ENCODE results near the gene NCAM2. TPM values are rescaled to one million over a fixed set of nuclear protein-coding genes. Genes with fewer than 3 reads are reported as not detected.

NCAM2 gene
- not detected for total RNA-seq

GRCh38 chr21:20997636-20998455, at the start of gene NCAM2:
Gene NCAM2, plus strand, starts transcription at chr21:20998409.
- Mint-ChIP-seq H3K4me3 (peak within 1 kb of the TSS; percentile 63), H3K4me1 (peaks cover 13% of the 10 kb centered on the region), H3K27me3 (peaks cover 49% of the 10 kb centered on the region), H3K9me3 (no peaks in the 10 kb centered on the region), H3K36me3 (no peaks in the 10 kb centered on the region), H3K27ac (no peak within 1 kb of the TSS)
- DNase-seq = peak; percentile 69

DNA sequence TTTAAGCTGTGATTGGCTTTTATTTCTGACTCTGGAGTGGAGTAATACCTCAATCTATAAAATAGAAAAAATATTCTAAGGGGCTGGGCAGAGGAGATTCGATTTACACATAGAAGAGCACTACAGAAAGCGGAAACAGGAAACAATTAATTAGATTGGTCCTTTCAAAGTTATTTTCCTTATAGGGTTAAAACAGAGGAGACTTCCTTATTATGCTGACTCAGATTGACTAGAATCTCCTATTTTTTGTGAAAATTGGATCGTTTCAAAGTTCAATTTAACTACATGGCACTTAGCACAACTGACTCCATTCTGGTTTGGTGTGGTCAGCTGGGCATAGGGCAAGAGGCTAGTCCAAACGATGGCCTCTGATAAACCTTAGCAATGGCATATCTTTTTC, 48.3 kb upstream of the NCAM2 start:
- Mint-ChIP-seq H3K4me3 (no peak overlapping the region), H3K36me3 (no peaks in the 10 kb centered on the region), H3K9me3 (no peaks in the 10 kb centered on the region), H3K27me3 (no peaks in the 10 kb centered on the region), H3K4me1 (no peaks in the 10 kb centered on the region), H3K27ac (no peak overlapping the region)
- no peak for DNase-seq

DNA sequence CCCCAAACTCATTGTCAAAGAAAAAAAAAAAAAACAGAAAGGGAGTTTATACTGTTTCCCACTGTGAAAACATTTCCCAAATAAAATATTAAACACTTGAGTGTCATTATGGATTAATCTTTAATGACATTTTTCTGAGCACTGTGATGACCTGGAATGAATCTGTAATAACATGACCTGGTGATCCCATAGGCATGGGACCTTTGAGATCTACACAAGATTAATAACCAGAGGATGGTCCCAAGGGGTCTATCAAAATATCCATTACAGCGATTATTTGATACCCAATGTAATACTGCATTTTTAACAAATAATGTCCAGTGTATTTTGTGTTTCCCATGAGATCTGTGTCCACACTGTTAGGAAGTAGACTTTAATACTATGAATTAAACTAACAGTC, 32.4 kb upstream of the NCAM2 start:
- Mint-ChIP-seq H3K27ac (no peak overlapping the region), H3K36me3 (no peaks in the 10 kb centered on the region), H3K4me3 (no peak overlapping the region), H3K4me1 (no peaks in the 10 kb centered on the region), H3K27me3 (peaks cover 4% of the 10 kb centered on the region), H3K9me3 (no peaks in the 10 kb centered on the region)
- no peak for DNase-seq

DNA sequence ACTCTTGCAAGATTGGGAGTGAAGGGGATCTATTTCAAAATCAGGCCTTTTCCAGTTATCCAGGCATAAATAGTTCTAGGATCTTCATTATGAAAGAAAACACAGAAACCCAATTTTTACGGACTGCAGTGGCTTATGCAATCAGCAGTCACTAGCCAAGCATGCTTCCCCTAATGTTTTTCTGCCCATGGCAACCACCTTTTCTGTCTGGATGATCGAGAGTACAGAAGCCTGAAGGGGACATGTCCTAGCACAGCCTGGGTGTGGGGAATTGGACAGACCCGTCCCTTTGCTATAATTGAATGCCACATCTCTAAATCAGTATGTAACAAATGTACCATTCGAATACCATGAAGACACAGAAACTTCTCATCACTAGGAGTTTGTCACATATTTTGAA, 29.8 kb upstream of the NCAM2 start:
- H3K4me3 Mint-ChIP-seq = no peak overlapping the region

GRCh38 chr21:20970691-20971090, 27.5 kb upstream of the NCAM2 start:
- H3K4me3 Mint-ChIP-seq = no peak overlapping the region
- DNase-seq = no peak
- no peaks in the 10 kb centered on the region for H3K4me1 Mint-ChIP-seq
- peaks cover 4% of the 10 kb centered on the region for H3K27me3 Mint-ChIP-seq
- no peaks in the 10 kb centered on the region for H3K36me3 Mint-ChIP-seq
- H3K27ac Mint-ChIP-seq = no peak overlapping the region
- H3K9me3 Mint-ChIP-seq = no peaks in the 10 kb centered on the region

More for the DNA sequence above, 29.8 kb upstream of the NCAM2 start:
- Mint-ChIP-seq H3K36me3 (no peaks in the 10 kb centered on the region), H3K9me3 (no peaks in the 10 kb centered on the region), H3K27me3 (peaks cover 4% of the 10 kb centered on the region), H3K27ac (no peak overlapping the region), H3K4me1 (no peaks in the 10 kb centered on the region)
- DNase-seq = no peak

DNA sequence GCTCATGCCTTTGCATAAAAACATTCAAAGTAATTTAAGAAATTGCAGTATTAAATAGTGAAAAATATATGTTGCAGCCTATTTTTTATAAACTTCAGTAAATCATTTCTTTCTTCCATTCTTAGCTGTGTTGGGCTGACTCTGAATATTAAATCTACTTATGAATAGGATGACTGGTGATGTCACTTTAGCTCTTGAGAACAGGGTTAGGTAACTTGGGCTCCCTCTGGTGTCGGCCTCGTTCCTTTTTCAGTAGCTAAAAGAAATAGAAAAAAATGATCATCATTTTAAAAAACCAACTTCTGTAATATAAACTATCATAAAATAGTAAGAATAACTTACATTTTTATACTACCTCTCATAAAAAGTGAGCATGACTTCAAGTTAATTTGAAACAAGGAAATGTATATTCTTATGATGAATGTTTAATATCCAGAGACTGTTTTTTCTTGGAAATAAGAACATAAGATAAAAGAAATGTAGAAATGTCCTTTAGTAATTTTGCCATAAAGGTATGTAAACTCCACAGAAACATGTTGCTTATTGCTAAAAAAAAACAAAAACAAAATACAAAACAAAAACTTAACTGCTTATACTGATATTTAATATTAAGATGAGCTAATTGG, 26.8 kb upstream of the NCAM2 start:
- Mint-ChIP-seq H3K27ac (no peak overlapping the region), H3K27me3 (peaks cover 4% of the 10 kb centered on the region), H3K4me3 (no peak overlapping the region), H3K4me1 (no peaks in the 10 kb centered on the region), H3K9me3 (no peaks in the 10 kb centered on the region), H3K36me3 (no peaks in the 10 kb centered on the region)
- peak; percentile 11 for DNase-seq

DNA sequence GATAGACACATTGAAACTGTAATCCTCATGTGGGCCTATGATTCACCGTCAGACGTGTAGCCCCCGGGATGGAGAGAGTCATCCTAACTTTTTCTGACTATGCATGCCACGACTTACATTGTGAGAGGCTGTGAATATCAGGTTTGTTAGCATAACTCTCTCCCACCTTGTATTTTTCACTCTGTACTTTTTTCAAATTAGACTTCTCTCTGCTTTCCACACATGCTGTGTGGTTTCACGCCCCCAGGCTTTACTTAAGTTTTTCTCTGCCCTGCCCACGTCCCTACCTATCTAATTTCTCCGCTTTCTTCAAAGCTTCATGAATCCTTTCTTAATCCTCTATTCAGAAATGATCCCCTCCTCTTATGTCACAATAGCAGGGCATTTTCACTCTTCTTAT, 3.4 kb upstream of the NCAM2 start:
- Mint-ChIP-seq H3K36me3 (no peaks in the 10 kb centered on the region), H3K4me1 (peaks cover 13% of the 10 kb centered on the region), H3K4me3 (no peak overlapping the region), H3K9me3 (no peaks in the 10 kb centered on the region), H3K27ac (no peak overlapping the region), H3K27me3 (peaks cover 34% of the 10 kb centered on the region)
- DNase-seq = no peak

DNA sequence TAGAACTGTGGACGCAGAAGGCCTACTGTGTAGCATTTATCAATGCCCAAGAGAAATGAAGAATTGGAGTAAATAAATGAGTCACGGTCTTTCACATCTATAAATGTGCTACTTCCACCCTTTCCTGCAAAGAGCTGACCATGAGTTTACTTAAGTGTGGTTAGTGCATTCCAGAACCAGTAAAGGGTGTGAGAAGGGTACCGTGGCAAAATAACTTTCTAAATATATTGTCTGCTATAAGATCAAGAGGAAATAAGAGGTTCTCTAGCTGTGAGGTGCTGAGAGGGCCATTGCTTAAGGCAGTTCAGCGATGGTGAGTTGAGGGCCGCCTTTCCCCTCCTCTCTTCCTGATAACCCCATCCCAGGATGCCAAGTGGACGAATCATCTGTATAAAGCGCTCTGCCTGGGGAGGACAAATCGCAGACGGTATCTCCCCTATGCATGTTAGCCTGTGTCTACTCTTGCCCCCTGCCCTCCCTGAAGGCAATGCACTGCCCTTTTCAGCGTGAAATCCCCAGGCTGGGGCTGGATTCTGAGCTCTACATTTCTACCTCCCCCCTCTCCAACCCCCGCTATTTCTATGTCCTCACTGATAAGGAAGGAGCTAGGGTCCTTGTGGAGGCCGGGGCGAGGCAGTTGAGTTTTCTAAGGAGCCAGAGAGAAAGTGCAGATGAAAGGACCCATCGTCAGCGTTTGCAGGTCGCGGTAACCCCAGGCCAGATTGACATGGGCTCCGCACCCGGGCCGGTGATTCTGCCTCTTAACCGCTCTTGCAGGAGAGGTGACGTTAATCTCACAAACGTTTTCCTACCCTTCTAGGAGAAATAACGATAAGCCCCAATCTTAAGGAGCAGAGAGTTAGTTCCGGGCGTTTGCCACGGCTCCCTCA, 1.5 kb upstream of the NCAM2 start:
- H3K27me3 Mint-ChIP-seq = peaks cover 48% of the 10 kb centered on the region
- H3K27ac Mint-ChIP-seq = no peak overlapping the region
- H3K36me3 Mint-ChIP-seq = no peaks in the 10 kb centered on the region
- H3K4me1 Mint-ChIP-seq = peaks cover 13% of the 10 kb centered on the region
- no peaks in the 10 kb centered on the region for H3K9me3 Mint-ChIP-seq
- no peak for DNase-seq
- H3K4me3 Mint-ChIP-seq = no peak overlapping the region

DNA sequence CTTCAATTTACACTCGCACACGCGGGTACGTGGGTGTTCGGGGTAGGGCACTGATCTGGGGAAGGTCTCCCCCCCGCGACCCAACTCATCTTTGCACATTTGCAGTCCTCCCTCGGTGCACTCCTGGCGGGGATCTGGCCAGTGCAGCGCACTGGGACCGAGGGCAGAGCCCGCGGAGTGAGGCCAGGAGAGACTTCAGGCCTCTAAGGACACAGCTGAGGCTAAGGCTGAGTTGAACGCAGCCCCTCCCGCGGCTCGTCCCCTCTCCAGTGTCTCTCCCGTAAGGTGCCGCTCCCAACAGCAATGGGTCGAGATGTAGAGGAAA, 936 bp upstream of the NCAM2 start:
- no peak overlapping the region for H3K27ac Mint-ChIP-seq
- DNase-seq = no peak

DNA sequence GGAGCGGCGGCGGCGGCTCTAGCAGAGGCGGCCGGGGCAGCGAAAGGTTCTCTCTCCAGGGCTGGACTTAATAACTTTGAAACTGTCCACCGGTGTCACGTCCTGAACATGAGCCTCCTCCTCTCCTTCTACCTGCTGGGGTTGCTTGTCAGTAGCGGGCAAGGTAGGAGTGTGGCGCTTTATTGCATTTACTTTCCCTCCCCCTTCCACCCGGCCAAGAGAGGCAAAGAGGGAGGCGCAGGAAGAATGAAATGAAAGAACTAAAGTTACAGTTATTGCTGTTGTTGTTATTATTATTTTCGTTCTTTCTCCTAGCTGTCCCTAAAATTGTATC, 214 bp downstream of the NCAM2 start:
- Mint-ChIP-seq H3K4me3 (peak overlapping the region; percentile 63), H3K36me3 (no peaks in the 10 kb centered on the region), H3K27me3 (peaks cover 49% of the 10 kb centered on the region), H3K9me3 (no peaks in the 10 kb centered on the region), H3K27ac (no peak overlapping the region), H3K4me1 (peaks cover 13% of the 10 kb centered on the region)
- DNase-seq = no peak

More for the DNA sequence above, 936 bp upstream of the NCAM2 start:
- Mint-ChIP-seq H3K4me1 (peaks cover 13% of the 10 kb centered on the region), H3K9me3 (no peaks in the 10 kb centered on the region), H3K4me3 (peak overlapping the region; percentile 59), H3K27me3 (peaks cover 49% of the 10 kb centered on the region), H3K36me3 (no peaks in the 10 kb centered on the region)

- Mint-ChIP-seq H3K4me3 (peak overlapping the region; percentile 63), H3K9me3 (no peaks in the 10 kb centered on the region), H3K36me3 (no peaks in the 10 kb centered on the region), H3K27me3 (peaks cover 49% of the 10 kb centered on the region), H3K27ac (no peak overlapping the region), H3K4me1 (peaks cover 13% of the 10 kb centered on the region)
- DNase-seq = no peak
These were observed 677 bp downstream of the NCAM2 start for GRCh38 chr21:20998886-20999285.

DNA sequence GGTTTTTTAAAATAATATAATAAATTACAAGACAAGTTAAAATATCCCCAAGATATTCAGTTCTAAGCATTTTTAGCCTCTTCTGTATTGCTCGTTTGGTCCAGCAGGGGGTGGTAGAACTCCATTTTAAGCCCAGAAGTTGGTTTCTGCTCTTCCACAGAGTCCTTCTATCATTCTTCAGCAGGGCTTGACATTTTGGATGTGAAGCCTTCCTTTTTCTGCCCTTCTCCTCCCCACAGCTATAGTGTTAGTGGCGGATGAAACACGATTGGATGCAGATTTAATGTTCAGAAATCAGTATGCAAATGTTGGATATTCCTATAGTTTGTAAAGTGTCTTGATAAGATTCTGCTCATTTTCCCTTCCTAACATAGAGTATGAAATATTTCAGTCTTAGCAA, 1.4 kb downstream of the NCAM2 start:
- no peaks in the 10 kb centered on the region for H3K9me3 Mint-ChIP-seq
- H3K36me3 Mint-ChIP-seq = no peaks in the 10 kb centered on the region
- H3K27me3 Mint-ChIP-seq = peaks cover 49% of the 10 kb centered on the region
- no peak overlapping the region for H3K4me3 Mint-ChIP-seq
- no peak overlapping the region for H3K27ac Mint-ChIP-seq
- DNase-seq = peak; percentile 8
- H3K4me1 Mint-ChIP-seq = peaks cover 13% of the 10 kb centered on the region

GRCh38 chr21:21000591-21001175, 2.5 kb downstream of the NCAM2 start:
- Mint-ChIP-seq H3K27me3 (peaks cover 44% of the 10 kb centered on the region), H3K4me1 (peaks cover 13% of the 10 kb centered on the region)

GRCh38 chr21:21001591-21002100, 3.4 kb downstream of the NCAM2 start:
- Mint-ChIP-seq H3K27ac (no peak overlapping the region), H3K9me3 (no peaks in the 10 kb centered on the region), H3K27me3 (peaks cover 34% of the 10 kb centered on the region), H3K4me1 (peaks cover 13% of the 10 kb centered on the region), H3K4me3 (no peak overlapping the region), H3K36me3 (no peaks in the 10 kb centered on the region)
- DNase-seq = no peak

More at GRCh38 chr21:21000591-21001175, 2.5 kb downstream of the NCAM2 start:
- Mint-ChIP-seq H3K4me3 (no peak overlapping the region), H3K9me3 (no peaks in the 10 kb centered on the region), H3K36me3 (no peaks in the 10 kb centered on the region), H3K27ac (no peak overlapping the region)
- no peak for DNase-seq

DNA sequence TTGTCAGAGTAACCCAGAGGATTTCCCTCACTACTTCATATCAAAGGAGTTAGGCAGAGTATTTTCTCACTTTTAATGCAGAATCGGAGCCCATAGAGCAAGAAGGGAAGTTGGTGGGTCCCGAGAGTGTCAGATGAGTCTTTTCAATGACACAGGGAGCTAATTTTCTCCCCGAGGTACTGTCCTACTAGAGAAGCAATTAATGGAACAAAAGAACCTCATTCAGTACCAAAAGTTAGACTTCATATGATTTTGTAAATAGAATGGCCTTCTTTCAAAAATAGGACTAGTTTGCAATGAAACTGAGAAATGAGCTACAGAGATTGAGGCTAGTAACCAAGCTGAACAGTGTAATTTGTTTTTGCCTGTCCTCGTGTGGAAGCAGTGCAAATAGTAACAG, 3.9 kb downstream of the NCAM2 start:
- H3K36me3 Mint-ChIP-seq = no peaks in the 10 kb centered on the region
- no peak for DNase-seq
- H3K9me3 Mint-ChIP-seq = no peaks in the 10 kb centered on the region
- H3K27ac Mint-ChIP-seq = no peak overlapping the region
- peaks cover 29% of the 10 kb centered on the region for H3K27me3 Mint-ChIP-seq
- H3K4me3 Mint-ChIP-seq = no peak overlapping the region
- peaks cover 11% of the 10 kb centered on the region for H3K4me1 Mint-ChIP-seq

Measured in activated naive CD8-positive, alpha-beta T cell treated with anti-CD3 and anti-CD28 coated beads for 36 hours (primary cell).